GM19372 (cell line): ENCODE measurements around the gene CACNA1C.

Experiments
- ATAC-seq: cut with Tn5 transposase; IDR thresholded peaks from one replicate; pipeline ENCODE4 v1.9.1; 2021; ENCODE audit warnings: mild to moderate bottlenecking, low read depth, moderate library complexity; ENCODE audit not compliant: unreplicated experiment

CACNA1C gene

DNA sequence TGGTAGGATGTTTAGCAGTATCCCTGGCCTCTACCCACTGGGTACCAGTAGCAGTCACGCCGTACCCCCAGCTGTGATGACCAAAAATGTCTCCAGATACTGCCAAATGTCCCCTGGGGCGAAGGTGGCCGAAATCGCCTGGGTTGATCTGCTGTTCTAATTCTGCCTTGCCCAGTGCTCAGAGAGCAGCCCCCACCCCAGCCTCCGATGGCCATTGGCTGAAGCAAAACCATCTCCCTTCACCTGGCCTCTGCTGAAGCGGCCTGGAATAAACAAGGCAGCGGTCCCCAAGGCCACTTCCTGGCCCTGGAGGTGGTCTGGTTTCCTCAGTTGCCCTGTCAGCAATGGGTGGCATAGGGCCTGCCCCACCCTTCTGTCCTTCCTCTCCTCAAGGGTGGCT is 298.4 kb downstream of the CACNA1C start:
- ATAC-seq, result no peak

GRCh38 chr12:2352203-2352602 is 299.4 kb downstream of the CACNA1C start:
- no peak for ATAC-seq

GRCh38 chr12:2353281-2353680 is 300.5 kb downstream of the CACNA1C start:
- no peak for ATAC-seq

DNA sequence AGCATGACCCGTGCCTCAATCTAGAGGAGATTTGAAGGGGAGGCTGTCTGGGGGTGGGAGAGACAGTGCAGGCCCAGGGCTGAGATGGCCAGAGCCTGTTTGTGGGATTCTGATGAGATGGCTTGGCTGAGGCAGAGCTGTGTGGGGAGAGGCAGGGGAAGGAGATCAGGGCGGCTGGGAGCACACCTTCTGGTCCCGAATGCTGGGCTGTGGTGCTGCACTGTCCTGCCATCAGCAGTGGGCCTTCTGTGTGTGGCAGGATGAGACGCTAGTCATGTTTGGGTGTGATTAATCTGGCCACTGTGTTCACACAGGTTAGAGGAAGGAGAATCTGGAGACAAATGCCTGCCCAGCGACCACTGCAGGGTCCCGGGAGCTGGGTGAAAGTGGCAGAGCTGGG is 300.9 kb downstream of the CACNA1C start:
- no peak for ATAC-seq

- no peak for ATAC-seq
Observed at GRCh38 chr12:2354151-2354991, 301.6 kb downstream of the CACNA1C start.

DNA sequence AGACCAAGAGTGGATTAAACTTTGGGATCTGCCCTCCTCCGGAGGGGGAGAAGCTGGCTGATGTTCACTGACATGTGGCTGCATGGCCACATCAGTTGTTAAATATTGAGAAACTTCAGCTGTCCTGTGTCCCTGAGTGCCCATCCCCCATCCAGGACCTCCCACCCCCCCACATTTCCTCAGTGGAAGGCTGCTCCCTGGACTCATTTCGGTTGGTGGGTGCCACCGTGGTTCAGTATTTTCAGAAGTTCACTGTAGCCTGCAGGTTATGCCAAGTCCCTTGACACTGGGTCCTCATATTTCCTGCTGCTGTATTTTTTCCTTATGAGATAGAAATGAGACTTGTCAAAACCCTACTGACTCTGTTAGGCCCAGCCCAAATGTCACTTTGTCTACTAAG is 302.4 kb downstream of the CACNA1C start:
- no peak for ATAC-seq

GRCh38 chr12:2355604-2356003 is 302.8 kb downstream of the CACNA1C start:
- ATAC-seq, result no peak

DNA sequence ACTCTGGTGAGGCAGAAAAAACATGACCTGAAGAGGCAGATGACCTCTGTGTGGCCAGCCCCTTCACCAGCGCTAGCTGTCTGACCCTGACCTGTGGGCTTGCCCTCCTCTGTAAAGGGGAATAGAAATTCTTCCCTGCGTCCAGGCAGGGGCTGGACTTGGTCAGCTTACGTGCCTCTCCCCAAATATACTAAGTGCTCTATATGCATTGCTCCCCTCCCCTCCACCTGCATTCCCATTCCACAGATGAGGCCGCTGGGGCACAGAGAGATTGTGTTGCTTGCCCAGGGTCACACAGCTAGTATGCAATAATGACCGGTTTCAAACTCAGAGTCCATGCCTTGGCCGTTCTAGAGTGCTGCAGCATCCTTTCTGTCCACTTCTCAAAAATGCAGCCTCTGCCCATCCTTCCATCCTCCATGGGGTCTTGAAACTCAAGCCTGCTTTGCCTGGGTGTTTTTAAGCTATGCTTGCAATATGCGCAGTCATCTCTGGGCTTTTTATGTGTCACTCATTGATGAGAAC is 303.9 kb downstream of the CACNA1C start:
- ATAC-seq, result no peak

DNA sequence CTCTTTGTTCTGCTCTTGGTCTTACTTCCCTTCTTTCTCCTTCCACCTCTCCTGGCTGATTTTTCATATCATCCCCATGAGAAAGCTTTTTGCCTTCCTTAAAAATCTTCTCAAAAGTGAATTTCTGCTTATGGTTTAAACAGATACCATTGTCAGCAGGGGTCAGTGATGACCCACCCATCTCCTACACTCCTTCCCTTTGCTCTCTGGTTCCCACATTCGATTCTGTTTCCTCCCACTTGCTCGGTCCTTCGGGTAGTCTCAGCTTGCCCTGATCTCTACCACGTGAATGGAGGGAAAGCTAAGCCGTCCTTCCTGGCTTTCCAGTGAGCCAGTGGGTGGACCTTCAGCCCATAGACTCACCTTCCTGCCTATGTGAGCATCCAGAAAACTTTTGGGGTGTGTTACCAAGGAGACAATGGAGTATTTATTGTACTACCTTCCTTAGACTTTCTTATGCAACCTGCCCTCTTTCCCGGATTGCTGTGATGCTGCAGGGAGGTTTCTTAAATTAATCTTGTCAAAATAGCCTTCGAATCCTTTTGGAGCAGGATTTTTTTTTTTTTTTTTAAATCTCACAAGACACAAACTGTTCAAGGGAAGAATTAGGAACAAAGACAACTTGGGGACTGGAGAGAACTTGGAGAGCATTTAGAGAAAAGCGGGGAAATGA is 306.3 kb downstream of the CACNA1C start:
- no peak for ATAC-seq

DNA sequence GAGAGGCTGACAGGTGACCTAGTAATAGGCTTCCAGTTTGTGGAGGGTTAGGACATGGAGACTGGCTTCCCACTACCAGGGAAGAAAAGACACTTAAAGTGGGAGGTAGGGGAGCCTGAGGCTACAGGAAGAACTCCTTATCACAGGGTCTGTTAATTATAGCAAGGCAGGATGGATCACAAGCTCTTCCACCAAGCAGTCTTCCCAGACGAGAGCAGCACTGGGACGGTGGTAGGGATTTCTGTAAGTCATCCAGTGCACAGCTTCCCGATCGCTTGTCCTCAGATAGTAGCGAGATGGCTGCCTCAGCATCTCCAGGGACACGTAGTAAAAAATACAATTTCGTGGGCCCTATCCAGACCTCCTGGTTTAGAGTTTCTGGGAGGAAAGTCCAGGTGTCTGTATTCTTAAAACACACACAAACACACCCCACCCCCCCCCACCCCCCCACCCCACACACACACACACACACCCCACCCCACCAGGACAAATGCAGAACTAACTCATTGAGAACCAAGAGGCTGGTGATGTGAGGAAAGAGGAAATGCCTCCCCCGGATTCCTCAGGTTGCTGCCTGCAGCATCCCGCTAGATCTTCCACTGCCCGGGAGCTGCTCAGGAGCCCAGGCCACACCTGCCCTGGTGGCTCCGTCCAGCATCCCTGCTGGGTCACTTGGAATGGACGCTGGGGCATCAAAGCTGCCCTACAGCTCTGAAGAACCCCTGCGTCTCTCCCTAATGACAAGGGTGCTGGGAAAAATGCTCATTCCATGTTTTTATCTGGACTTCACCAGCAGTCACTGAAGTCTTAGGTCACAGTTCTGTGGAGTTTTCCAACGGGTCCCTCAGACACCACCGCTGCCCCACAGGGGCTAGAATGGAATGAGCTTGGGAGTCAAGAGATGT is 307.2 kb downstream of the CACNA1C start:
- ATAC-seq, result no peak

GRCh38 chr12:2360630-2361170 is 307.9 kb downstream of the CACNA1C start:
- ATAC-seq, result no peak

GRCh38 chr12:2363836-2364609 is 311.2 kb downstream of the CACNA1C start:
- no peak for ATAC-seq

DNA sequence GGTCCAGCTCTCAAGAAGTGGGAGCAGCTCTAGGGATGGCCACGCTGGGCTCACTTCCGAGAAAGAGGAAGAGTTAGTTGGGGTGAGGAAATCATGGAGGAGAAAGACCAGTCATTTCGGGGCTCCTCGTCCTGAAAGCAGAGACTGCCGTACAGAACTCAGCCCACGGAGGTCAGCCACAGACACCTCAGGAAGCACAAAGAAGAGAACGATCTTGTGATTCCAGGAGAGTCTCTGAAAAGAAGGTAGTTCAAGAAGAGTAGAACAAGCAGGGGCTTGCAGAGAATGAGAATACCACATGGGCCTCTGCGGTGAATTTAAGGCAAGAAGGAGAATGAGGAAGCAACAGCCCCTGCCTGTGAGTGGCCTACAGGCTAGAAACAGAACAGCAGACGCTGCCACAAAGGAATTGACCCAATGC is 311.9 kb downstream of the CACNA1C start:
- no peak for ATAC-seq

GRCh38 chr12:2366711-2367110 is 313.9 kb downstream of the CACNA1C start:
- no peak for ATAC-seq

DNA sequence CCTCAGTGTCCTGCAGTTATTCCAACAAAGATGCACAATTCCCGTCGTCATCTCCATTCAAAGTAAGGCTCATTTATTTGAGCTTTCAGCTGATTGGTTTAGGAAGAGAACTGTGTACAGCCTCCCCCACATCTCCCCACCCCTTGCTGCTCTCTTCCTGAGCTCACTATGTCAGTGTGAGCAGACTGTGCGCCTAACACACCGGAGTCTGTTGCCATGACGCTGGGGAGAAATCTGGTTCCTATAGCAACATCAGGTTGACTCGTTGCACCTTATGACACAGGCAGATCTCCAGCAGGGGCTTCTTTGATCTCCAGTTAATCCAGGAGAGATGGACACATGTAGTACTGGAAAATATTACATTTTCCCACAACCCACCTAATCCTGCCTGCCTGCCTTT is 319.4 kb downstream of the CACNA1C start:
- no peak for ATAC-seq

DNA sequence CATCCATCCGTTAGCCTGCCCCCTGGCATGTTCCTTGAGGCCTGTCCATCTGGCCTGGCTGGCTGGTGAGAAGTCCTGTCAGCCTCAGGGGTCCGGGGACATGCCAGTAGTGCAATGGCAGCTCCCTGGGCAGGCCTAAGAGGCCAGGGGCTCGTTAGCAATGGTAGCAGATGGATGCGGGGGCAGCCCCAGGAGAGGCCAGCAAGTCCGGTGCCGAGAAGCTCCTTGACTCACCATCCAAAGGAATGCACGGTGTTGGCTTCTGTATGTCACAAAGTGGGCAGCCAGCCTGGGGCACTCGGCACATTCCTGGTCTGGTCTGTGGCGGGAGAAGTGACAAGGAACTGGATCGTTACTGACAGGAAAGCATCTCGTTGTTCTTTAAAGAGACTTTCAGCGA is 319.9 kb downstream of the CACNA1C start:
- no peak for ATAC-seq

DNA sequence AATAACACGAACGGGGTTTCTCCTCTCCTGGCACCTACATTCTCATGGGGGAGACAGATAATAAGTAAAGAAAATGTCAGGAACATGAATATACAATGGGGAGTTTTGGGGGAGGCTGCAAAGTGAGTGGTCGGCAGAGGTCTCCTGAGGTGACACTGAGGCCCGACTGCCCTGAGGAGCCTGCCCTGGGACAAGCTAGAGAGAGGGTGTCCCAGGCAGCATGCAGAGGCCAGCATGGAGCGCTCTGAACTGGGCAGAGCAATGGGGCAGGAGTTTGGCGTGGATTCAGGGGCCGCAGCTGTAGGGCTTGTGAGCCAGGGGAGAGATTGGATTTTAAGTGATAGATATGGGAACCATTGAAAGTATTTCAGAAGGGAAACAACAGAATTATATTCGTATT is 320.5 kb downstream of the CACNA1C start:
- no peak for ATAC-seq

- ATAC-seq, result no peak
Observed at GRCh38 chr12:2374092-2374906, 321.5 kb downstream of the CACNA1C start.

DNA sequence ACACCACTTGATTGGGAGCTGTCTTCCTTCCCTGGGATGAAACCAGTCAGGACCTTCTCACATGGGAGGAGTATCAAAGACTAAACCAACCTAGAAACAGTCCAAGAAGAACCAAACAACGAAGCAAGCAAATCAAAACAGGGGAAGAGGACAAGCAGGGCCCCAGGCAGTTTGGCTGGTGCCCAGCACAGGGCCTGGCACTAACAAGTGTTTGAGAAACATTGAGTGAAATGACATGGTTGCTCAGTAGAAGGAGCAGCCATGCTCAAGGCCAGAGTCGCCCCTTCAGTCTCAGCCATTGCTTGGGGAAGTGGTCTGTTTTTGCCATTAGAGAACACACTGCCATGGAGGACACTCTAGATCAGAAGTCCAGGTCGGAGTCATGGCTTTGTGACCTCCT is 323.1 kb downstream of the CACNA1C start:
- no peak for ATAC-seq
